Activated CD8-positive, alpha-beta memory T cell treated with anti-CD3 and anti-CD28 coated beads, Interleukin-2, amount 50 U/mL, for 1 hour (primary cell): Measurements from ENCODE around the gene VTI1A.

Experiments
- DNase-seq: peaks from one replicate; pipeline ENCODE4 v3.0.0-alpha.2; 2020; ENCODE audit errors: extremely low read depth

VTI1A gene

GRCh38 chr10:112546474-112546873, 99.5 kb downstream of the VTI1A start:
- no peak for DNase-seq

DNA sequence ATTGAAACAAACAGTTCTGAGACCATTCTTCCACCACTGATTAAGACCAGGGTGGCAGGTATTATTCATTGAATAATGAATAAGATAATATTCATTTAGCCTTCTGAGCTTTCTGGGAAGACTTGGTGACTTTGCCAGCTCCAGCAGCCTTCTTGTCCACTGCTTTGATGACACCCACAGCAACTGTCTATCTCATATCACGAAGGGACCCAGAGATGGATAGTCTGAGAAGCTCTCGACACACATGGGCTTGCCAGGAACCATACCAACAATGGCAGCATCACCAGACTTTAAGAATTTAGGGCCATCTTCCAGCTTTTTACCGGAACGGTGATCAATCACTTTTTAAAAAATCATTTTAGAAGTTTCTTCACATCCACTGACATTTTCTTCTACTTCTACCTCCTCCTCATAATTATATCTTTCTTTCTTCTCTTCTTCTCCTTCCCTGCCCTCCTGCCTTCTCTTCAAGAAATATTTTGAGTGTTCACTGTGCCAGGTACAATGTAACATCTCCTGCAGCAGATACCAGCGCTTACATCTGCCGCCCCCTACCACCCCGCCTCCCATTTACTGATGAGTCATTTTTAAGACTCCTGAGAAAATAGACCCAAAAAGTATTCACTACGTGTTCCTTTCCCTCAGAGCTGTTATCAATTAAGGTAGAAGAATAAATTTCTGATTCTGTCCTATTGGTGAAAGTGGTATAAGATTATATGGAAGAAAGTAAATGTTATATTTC, 101.7 kb downstream of the VTI1A start:
- DNase-seq: no peak

DNA sequence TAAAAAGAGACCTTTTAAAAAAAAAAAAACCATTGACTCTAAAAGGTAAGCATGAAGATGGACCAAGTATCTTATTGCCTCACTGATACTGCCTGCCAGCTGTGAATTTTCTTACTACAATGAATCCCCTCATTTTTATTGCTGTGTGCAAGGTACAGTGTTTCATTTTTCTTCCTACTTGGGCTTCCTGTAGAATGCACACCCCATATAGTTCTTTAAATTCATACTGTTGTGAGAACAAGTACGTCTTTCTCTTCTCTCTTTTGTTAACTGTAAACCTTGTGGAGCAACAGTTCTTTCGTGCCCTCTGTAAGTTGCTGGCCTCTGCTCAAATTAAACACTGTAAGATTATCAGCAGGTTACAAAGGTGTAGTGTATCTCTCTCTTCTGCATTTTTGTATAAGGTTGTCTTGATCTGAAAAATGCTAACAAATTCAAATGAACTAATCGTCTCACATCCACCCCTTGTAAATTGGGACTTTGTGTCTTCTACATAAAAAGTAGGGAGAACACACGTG, 105.6 kb downstream of the VTI1A start:
- DNase-seq: no peak

DNA sequence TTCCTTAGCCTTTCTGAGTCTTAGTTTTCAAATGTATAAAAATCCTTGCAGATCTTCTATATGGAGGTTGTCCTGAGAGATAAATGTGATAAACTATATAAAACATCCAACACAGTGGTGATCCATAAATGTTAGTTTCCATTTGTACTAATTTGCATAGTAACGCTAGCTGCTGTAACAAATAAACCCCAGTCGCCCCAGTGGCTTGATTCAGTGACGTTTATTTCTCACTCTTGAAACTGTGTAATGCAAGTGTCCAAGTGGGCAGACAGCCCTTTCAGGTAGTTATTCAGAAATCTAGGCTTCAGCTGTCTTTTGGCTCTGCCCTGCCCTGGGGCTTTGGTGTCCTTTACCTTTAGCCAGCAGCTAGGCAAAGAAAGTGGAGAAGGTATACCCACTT, 106.3 kb downstream of the VTI1A start:
- no peak for DNase-seq

GRCh38 chr10:112554263-112554662, 107.2 kb downstream of the VTI1A start:
- DNase-seq: no peak

GRCh38 chr10:112557197-112557596, 110.2 kb downstream of the VTI1A start:
- no peak for DNase-seq

- no peak for DNase-seq
Measured at GRCh38 chr10:112558476-112559142, 111.6 kb downstream of the VTI1A start.

DNA sequence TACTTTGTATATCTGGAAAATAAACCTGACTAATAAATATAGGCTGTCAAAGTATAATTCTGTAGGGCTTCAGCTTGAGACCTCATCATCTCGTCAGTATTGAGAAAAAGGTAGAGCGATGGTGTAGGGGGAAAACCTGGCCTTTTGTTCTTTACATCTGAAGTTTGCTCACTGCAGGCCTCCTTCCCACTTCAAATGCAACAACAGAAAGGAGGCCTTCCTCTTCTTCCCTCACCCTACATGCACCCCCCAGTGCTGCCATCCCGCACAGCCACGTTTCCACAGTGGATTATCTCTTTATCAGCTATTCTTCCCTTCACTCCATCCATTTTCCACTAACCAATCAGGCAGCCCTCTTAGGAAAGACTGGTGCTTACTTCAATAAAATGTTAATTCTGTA, 112.3 kb downstream of the VTI1A start:
- DNase-seq: no peak

DNA sequence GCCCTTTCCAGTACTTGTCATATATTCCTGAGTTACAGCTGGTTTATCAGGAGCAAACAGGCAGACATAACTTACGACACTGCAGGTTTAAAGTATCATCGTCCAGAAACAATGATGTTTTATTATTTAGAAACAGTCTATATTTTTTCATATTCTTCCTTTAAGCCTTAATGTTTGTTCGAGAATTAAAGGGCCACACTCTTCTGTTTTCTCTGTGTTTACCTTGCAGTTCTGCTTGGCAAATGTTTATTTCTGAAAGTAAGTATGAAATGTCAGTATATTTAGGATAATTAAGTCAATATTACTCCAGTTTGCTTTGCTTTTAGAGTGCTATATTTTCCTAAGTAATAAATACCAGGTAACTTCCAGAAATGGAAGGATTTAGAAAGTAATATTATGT, 115.1 kb downstream of the VTI1A start:
- DNase-seq: no peak

- no peak for DNase-seq
Measured at GRCh38 chr10:112562809-112563663, 116.0 kb downstream of the VTI1A start.

DNA sequence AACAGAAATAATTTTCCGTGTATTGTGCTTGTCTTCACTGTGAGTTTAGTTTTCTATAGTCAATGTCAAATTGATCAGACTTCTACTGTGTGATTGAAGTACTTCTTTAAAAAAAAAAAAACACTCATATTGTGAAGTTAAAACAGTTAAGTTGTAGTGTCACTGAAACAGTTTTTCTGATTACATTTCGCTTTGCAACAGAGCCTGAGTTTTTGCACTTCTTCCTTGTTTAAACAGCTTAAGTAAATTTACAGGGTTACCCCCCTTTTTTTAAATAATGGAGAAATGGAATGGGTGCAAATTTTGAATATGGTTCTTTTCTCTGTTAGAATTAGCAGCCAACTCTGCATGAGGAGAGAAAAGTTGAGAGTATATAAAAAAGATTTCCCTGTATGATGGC, 117.3 kb downstream of the VTI1A start:
- DNase-seq: no peak

- no peak for DNase-seq
Measured at GRCh38 chr10:112565434-112566053, 118.5 kb downstream of the VTI1A start.

DNA sequence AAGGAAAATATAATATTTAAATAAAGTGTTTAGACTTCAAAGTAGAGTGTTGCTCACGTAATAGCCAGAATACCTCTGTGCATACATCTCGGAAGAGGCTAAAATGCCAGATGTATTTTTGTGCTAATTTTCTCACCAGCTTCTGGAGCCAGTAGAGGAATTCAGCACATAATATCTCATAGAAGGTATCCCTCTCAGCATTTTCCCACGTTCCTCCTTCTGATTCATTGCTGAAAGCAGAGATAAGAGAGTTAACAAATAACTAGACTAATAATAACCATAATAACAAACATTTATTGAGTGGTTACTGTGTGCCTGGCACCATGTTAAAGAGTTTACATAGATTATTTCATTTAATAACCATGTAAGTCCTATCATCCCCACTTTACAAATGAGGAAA, 123.6 kb downstream of the VTI1A start:
- no peak for DNase-seq

GRCh38 chr10:112579578-112579977, 132.6 kb downstream of the VTI1A start:
- DNase-seq: no peak

GRCh38 chr10:112580267-112580666, 133.3 kb downstream of the VTI1A start:
- DNase-seq: no peak

DNA sequence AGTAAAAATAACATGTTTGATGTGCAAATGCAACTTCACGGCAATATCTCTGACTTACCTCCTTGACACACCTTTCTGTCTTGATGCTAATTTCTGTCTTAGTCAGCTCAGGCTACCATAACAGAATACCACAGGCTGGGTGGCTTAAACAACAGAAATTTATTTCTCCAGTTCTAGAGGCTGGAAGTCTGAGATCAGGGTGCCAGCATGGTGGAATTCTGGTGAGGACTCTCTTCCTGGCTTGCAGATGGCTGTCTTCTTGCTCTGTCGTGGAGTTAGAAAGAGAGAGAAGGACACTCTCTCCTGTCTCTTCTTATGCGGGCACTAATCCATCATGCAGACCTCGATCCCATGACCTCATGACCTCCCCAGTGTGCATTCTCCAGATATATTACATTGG, 134.9 kb downstream of the VTI1A start:
- DNase-seq: no peak

- DNase-seq: no peak
Measured at GRCh38 chr10:112583236-112583939, 136.4 kb downstream of the VTI1A start.

GRCh38 chr10:112584276-112584675, 137.3 kb downstream of the VTI1A start:
- no peak for DNase-seq

- no peak for DNase-seq
Measured at GRCh38 chr10:112585126-112585525, 138.1 kb downstream of the VTI1A start.

DNA sequence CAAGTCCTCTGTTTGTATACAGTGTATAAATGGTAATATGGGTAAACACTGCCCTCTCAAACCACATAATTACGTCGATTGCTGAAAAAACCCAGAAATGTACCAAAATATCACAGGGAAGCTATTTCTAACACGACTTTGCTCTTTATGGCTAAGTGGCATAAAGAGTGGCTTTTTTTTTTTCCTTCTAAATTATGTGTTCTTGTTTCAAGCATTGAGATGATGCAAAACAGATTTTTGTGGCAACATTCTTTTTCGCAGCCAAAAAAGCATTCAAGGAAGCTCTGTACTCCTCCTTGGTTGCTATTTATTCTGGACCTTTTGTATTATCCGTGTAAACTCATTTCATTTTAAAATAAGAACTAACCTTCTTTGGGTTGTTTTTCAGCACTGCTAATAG, 138.9 kb downstream of the VTI1A start:
- no peak for DNase-seq

GRCh38 chr10:112587729-112588128, 140.7 kb downstream of the VTI1A start:
- no peak for DNase-seq
